Panc1 (cell line): ENCODE results near the gene RTF1. TPM values are rescaled to one million over a fixed set of nuclear protein-coding genes. Genes with fewer than 3 reads are reported as not detected.

Source experiments
- ATAC-seq: fragments of 200-7000 bp; cut with Tn5 transposase; 2 replicates; pipeline ENCODE4 v1.9.1; 2020; ENCODE audit warnings: mild to moderate bottlenecking, moderate library complexity
- BruUV-seq: library from RNA; stranded (reverse); fragments of 400-500 nt; replicated peaks from 2 replicates; lab custom pipeline; 2021; lab: Mats Ljungman, UMichigan
- CTCF ChIA-PET: fragments of 300-600 bp; sonication (Branson Sonifier 250); formaldehyde crosslinking; loops from one replicate; lab custom pipeline; 2022; ENCODE audit warnings: antibody characterized with exemption; lab: Charles Lee
- POLR2A ChIA-PET: fragments of 300-600 bp; sonication (Branson Sonifier 250); formaldehyde crosslinking; loops from one replicate; lab custom pipeline; 2022; ENCODE audit warnings: antibody characterized with exemption; lab: Charles Lee
- DNase-seq: peaks from one replicate; pipeline ENCODE4 v3.0.0-alpha.2; 2010; ENCODE audit warnings: low read depth, low spot score
- H3K27ac ChIP-seq: 2 replicates; pipeline ENCODE4 v1.5.1; 2011; ENCODE audit warnings: mild to moderate bottlenecking, low read length, inconsistent platforms
- H3K27me3 ChIP-seq: fragments of 200-500 bp; sonication (Bioruptor generic); 2 replicates; pipeline ENCODE4 v1.6.0; 2014; ENCODE audit warnings: low read length, inconsistent platforms; ENCODE audit not compliant: control insufficient read depth, insufficient read depth
- H3K36me3 ChIP-seq: fragments of 200-500 bp; sonication (Bioruptor generic); 2 replicates; pipeline ENCODE4 v1.5.1; 2014; ENCODE audit warnings: inconsistent platforms, mild to moderate bottlenecking, low read length, moderate library complexity; ENCODE audit not compliant: control insufficient read depth, insufficient read depth
- H3K4me1 ChIP-seq: 2 replicates; pipeline ENCODE4 v1.5.1; 2011; ENCODE audit warnings: inconsistent platforms, mild to moderate bottlenecking, low read length, moderate library complexity; ENCODE audit not compliant: control insufficient read depth, insufficient read depth
- H3K4me3 ChIP-seq, 2 experiments: 2 replicates each; pipeline ENCODE4 v1.5.1; 2011 to 2012; ENCODE audit warnings: low read depth in 2 of 2, low read length in 2 of 2, mild to moderate bottlenecking in 2 of 2, inconsistent platforms in 1 of 2, moderate library complexity in 1 of 2
- H3K9me3 ChIP-seq: fragments of 200-500 bp; sonication (Bioruptor generic); 2 replicates; pipeline ENCODE4 v1.5.1; 2014; ENCODE audit warnings: low read depth, mild to moderate bottlenecking, inconsistent platforms, low read length, moderate library complexity; ENCODE audit not compliant: control insufficient read depth, insufficient read depth
- POLR2AphosphoS5 ChIP-seq: IDR thresholded peaks from 2 replicates; pipeline ENCODE4 v1.6.1; 2012; ENCODE audit warnings: mild to moderate bottlenecking, low read depth, low read length, moderate library complexity
- SIN3A ChIP-seq: IDR thresholded peaks from 2 replicates; pipeline ENCODE4 v1.6.1; 2012; ENCODE audit warnings: low read depth, mild to moderate bottlenecking, low read length, moderate library complexity, borderline replicate concordance; ENCODE audit not compliant: insufficient read depth
- TCF7L2 ChIP-seq: IDR thresholded peaks from 2 replicates; pipeline ENCODE4 v1.6.1; 2011; ENCODE audit warnings: mild to moderate bottlenecking, low read depth, low read length, inconsistent platforms
- in situ Hi-C: cut with HindIII; loops from 2 replicates; pipeline ENCODE4 v1.10.0; 2016; ENCODE audit warnings: low sequenced_read_pairs, low pct_unique_long_range_greater_than_20kb
- intact Hi-C: fragments of 100-400 bp; cut with micrococcal nuclease; formaldehyde crosslinking; loops from one replicate; pipeline ENCODE4 v1.10.0; 2022; ENCODE audit not compliant: unreplicated experiment
- total RNA-seq: library from RNA; stranded (reverse); gene quantifications from one replicate; pipeline ENCODE4 v1.2.1, GENCODE V29; 2021; ENCODE audit not compliant: unreplicated experiment
- TF ChIP-seq, protein P1 (sequence below): fragments of 450-650 bp; IDR thresholded peaks from 2 replicates; pipeline ENCODE4 v1.5.1; 2017; ENCODE audit warnings: mild to moderate bottlenecking
- TF ChIP-seq, protein P2 (sequence below), 2 experiments: IDR thresholded peaks; 2 replicates each; pipeline ENCODE4 v1.6.1; 2011 to 2012; ENCODE audit warnings: low read depth in 2 of 2, control low read depth in 1 of 2, low read length in 1 of 2, mild to moderate bottlenecking in 1 of 2, moderate library complexity in 1 of 2; ENCODE audit not compliant: insufficient read depth in 1 of 2

RTF1 gene
- total RNA-seq, 1 experiment from 2014 or later = 43.5 TPM

DNA sequence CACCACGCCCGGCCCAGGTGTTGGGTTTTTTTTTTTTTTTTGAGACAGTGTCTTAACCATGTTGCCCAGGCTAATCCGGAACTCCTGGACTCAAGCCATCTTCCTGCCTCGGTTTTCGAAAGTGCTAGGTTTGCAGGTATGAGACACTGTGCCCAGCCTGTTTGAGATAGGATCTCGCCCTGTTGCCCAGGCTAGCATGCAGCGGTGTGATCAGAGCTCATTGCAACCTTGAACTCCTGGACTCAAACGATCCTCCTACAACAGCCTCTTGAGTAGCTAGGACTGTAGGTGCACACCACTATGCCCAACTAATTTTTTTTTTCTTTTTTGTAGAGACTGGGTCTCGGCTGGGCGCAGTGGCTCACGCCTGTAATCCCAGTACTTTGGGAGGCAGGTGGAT is 56.5 kb downstream of the RTF1 start:
- H3K4me3 ChIP-seq = no peak overlapping the region
- in situ Hi-C loops = no loop called here
- BruUV-seq = no TSS peak
- H3K4me1 ChIP-seq = no peaks in the 10 kb centered on the region
- intact Hi-C loops = no loop called here
- no peak for DNase-seq
- H3K27ac ChIP-seq = no peak overlapping the region
- ChIA-PET POLR2A (no interaction called here), CTCF (no interaction called here)
- ATAC-seq = no peak
- TF ChIP-seq POLR2AphosphoS5 = no peak
- TF ChIP-seq, protein P1, sequence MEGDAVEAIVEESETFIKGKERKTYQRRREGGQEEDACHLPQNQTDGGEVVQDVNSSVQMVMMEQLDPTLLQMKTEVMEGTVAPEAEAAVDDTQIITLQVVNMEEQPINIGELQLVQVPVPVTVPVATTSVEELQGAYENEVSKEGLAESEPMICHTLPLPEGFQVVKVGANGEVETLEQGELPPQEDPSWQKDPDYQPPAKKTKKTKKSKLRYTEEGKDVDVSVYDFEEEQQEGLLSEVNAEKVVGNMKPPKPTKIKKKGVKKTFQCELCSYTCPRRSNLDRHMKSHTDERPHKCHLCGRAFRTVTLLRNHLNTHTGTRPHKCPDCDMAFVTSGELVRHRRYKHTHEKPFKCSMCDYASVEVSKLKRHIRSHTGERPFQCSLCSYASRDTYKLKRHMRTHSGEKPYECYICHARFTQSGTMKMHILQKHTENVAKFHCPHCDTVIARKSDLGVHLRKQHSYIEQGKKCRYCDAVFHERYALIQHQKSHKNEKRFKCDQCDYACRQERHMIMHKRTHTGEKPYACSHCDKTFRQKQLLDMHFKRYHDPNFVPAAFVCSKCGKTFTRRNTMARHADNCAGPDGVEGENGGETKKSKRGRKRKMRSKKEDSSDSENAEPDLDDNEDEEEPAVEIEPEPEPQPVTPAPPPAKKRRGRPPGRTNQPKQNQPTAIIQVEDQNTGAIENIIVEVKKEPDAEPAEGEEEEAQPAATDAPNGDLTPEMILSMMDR = no peak
- no peak for TF ChIP-seq SIN3A
- no peak for TF ChIP-seq TCF7L2
- TF ChIP-seq, protein P2, sequence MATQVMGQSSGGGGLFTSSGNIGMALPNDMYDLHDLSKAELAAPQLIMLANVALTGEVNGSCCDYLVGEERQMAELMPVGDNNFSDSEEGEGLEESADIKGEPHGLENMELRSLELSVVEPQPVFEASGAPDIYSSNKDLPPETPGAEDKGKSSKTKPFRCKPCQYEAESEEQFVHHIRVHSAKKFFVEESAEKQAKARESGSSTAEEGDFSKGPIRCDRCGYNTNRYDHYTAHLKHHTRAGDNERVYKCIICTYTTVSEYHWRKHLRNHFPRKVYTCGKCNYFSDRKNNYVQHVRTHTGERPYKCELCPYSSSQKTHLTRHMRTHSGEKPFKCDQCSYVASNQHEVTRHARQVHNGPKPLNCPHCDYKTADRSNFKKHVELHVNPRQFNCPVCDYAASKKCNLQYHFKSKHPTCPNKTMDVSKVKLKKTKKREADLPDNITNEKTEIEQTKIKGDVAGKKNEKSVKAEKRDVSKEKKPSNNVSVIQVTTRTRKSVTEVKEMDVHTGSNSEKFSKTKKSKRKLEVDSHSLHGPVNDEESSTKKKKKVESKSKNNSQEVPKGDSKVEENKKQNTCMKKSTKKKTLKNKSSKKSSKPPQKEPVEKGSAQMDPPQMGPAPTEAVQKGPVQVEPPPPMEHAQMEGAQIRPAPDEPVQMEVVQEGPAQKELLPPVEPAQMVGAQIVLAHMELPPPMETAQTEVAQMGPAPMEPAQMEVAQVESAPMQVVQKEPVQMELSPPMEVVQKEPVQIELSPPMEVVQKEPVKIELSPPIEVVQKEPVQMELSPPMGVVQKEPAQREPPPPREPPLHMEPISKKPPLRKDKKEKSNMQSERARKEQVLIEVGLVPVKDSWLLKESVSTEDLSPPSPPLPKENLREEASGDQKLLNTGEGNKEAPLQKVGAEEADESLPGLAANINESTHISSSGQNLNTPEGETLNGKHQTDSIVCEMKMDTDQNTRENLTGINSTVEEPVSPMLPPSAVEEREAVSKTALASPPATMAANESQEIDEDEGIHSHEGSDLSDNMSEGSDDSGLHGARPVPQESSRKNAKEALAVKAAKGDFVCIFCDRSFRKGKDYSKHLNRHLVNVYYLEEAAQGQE (IDR thresholded peaks at IDR 0.05; ENCODE audit: insufficient read depth in 1 of 2, low read depth in 2 of 2, low read length in 1 of 2) = no peak
- no peaks in the 10 kb centered on the region for H3K27me3 ChIP-seq
- peaks cover 30% of the 10 kb centered on the region for H3K36me3 ChIP-seq
- H3K9me3 ChIP-seq = no peaks in the 10 kb centered on the region

DNA sequence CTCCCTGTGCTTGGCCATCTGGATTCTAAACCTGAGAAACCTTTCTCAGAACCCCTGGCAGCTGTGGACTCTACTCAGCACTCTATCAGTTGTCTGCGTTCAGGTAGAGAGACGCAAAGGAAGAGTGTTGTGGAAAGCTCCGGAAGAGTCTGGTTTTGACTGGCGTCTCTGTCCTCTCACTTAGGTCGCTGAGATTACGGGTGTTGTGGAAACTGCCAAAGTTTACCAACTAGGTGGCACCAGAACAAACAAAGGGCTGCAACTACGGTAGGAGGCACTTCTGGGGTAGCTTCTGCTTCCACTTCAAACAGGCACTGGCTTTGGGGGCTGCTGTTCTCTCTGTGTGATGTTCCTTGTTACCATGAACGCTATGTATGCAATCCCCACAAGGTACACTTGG is 57.5 kb downstream of the RTF1 start:
- no peak for DNase-seq
- Histone ChIP-seq H3K27me3 (no peaks in the 10 kb centered on the region), H3K36me3 (peaks cover 30% of the 10 kb centered on the region), H3K27ac (no peak overlapping the region), H3K4me3 (no peak overlapping the region), H3K4me1 (no peaks in the 10 kb centered on the region), H3K9me3 (no peaks in the 10 kb centered on the region)
- POLR2A ChIA-PET = no interaction called here
- TF ChIP-seq SIN3A (no peak), TCF7L2 (no peak), POLR2AphosphoS5 (no peak)
- TF ChIP-seq, protein P2 (IDR thresholded peaks at IDR 0.05; ENCODE audit: insufficient read depth in 1 of 2, low read depth in 2 of 2, low read length in 1 of 2) = no peak
- TF ChIP-seq, protein P1 = no peak
- ATAC-seq = no peak
- no TSS peak for BruUV-seq
- CTCF ChIA-PET = no interaction called here
- in situ Hi-C loops = no loop called here
- intact Hi-C loops = no loop called here
